PC-3 (cell line): ENCODE results near the gene RHBDD3.

Experiments used
- EZH2 ChIP-seq: fragments of 300-600 bp; sonication (generic); IDR thresholded peaks from one replicate; pipeline ENCODE4 v1.6.1; 2017; ENCODE audit warnings: antibody characterized with exemption, mild to moderate bottlenecking, low read length; ENCODE audit not compliant: unreplicated experiment
- TF ChIP-seq, protein P1 (sequence below): fragments of 300-600 bp; sonication (generic); conservative IDR thresholded peaks from 2 replicates; pipeline ENCODE4 v1.5.1; 2017; ENCODE audit warnings: antibody characterized with exemption, low read depth, mild to moderate bottlenecking, low read length

DNA sequence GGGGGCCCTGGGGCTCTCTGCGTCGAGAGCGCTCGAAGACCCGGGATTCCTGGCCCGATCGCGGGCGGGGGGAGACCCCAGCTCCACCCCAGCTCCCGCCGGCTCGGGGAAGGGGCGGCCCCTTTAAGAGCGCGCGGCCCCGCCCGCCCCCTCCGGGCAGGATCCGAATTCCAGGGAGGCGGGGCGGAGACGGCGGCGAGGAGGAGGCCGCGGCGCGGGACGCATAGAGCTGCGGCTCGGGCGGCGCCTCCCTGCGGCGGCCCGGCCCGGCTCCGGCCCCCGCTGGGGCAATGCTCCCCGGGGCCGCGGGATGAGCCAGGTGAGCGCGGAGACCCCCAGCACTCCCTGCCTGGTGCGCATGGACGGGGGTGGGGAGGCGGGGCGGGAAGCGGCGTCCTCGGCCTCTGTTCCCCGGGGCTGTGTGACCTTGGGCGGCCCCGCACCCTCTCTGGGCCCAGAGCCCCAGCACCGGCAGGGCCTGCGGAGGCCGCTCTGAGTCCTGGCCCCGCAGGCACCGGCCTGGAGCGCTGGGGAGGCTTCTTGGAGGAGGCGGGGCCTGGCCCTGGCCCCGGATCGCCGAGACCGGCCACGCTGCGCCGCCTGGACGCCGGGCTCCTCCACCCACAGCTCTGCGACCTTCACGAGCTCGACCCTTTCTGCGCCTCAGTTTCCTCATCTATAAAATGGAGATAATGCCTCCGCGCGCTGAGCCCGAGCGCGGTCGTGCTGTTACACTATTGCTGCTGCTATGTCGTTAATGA is 39.2 kb upstream of the RHBDD3 start:
- no peak for TF ChIP-seq EZH2
- TF ChIP-seq, protein P1, sequence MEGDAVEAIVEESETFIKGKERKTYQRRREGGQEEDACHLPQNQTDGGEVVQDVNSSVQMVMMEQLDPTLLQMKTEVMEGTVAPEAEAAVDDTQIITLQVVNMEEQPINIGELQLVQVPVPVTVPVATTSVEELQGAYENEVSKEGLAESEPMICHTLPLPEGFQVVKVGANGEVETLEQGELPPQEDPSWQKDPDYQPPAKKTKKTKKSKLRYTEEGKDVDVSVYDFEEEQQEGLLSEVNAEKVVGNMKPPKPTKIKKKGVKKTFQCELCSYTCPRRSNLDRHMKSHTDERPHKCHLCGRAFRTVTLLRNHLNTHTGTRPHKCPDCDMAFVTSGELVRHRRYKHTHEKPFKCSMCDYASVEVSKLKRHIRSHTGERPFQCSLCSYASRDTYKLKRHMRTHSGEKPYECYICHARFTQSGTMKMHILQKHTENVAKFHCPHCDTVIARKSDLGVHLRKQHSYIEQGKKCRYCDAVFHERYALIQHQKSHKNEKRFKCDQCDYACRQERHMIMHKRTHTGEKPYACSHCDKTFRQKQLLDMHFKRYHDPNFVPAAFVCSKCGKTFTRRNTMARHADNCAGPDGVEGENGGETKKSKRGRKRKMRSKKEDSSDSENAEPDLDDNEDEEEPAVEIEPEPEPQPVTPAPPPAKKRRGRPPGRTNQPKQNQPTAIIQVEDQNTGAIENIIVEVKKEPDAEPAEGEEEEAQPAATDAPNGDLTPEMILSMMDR, result no peak
